Measurements from ENCODE around the gene EEA1. TPM values are rescaled to one million over a fixed set of nuclear protein-coding genes. Genes with fewer than 3 reads are reported as not detected.

EEA1 gene
- total and polyA plus RNA-seq, 11 donors, result 5.1 to 45.5 (median 28.5) TPM

GRCh38 chr12:92737855-92738850 lies 190.9 kb downstream of the EEA1 start:
- no peaks in the 10 kb centered on the region for H3K27me3 ChIP-seq
- H3K4me1 ChIP-seq, result peaks cover 0 to 20% (median 0%) of the 10 kb centered on the region in 12 donors
- intact Hi-C loops (cut with DNase I), result no loop called here
- no peaks in the 10 kb centered on the region for H3K9me3 ChIP-seq
- H3K36me3 ChIP-seq, result no peaks in the 10 kb centered on the region
- H3K27ac ChIP-seq, result no peak overlapping the region
- DNase-seq (no peak), ATAC-seq (no peak)
- H3K4me3 ChIP-seq, result no peak overlapping the region
- 86 to 91% (median 87%) methylated on average over 7 of the region's 7 CpGs for WGBS, 4 donors
- TF ChIP-seq POLR2A (IDR thresholded peaks at IDR 0.05), result no peak

- DNase-seq (no peak), ATAC-seq (no peak)
- Histone ChIP-seq H3K9me3 (no peaks in the 10 kb centered on the region), H3K27me3 (no peaks in the 10 kb centered on the region), H3K36me3 (no peaks in the 10 kb centered on the region), H3K4me3 (no peak overlapping the region), H3K4me1 (peaks cover 0 to 20% (median 0%) of the 10 kb centered on the region in 12 donors), H3K27ac (no peak overlapping the region)
- intact Hi-C loops (cut with DNase I), result no loop called here
- WGBS, 4 donors, result 69 to 78% (median 75%) methylated on average over 6 of the region's 6 CpGs
- TF ChIP-seq CTCF (IDR thresholded peaks at IDR 0.05) (no peak), POLR2A (IDR thresholded peaks at IDR 0.05) (no peak)
These were observed 192.5 kb downstream of the EEA1 start for GRCh38 chr12:92736605-92737004.

GRCh38 chr12:92735131-92735721 lies 193.9 kb downstream of the EEA1 start:
- H3K27me3 ChIP-seq, result no peaks in the 10 kb centered on the region
- peak; percentile 42 to 86 (median 80) for ATAC-seq
- H3K9me3 ChIP-seq, result no peaks in the 10 kb centered on the region
- no peaks in the 10 kb centered on the region for H3K36me3 ChIP-seq
- no peak overlapping the region for H3K4me3 ChIP-seq
- peak overlapping the region in 3 of 12 donors; percentile 43 to 72 (median 56) for H3K27ac ChIP-seq
- peak in 1 of 5 donors; percentile 19 for DNase-seq
- peaks cover 0 to 14% (median 0%) of the 10 kb centered on the region in 12 donors for H3K4me1 ChIP-seq
- intact Hi-C loops (cut with DNase I), result no loop called here
- 45 to 63% (median 53%) methylated on average over 3 of the region's 3 CpGs for WGBS, 4 donors
- TF ChIP-seq POLR2A (IDR thresholded peaks at IDR 0.05) (no peak), CTCF (IDR thresholded peaks at IDR 0.05) (peak in 1 of 12 donors; percentile 9)

GRCh38 chr12:92733661-92734060 lies 195.4 kb downstream of the EEA1 start:
- peaks cover 0 to 14% (median 0%) of the 10 kb centered on the region in 12 donors for H3K4me1 ChIP-seq
- no peaks in the 10 kb centered on the region for H3K27me3 ChIP-seq
- H3K4me3 ChIP-seq, result no peak overlapping the region
- intact Hi-C loops (cut with DNase I), result no loop called here
- no peak for TF ChIP-seq POLR2A (IDR thresholded peaks at IDR 0.05)
- no peak for TF ChIP-seq CTCF (IDR thresholded peaks at IDR 0.05)
- ATAC-seq (no peak), DNase-seq (no peak)
- WGBS, 4 donors, result 53 to 70% (median 56%) methylated on average over 3 of the region's 3 CpGs
- no peaks in the 10 kb centered on the region for H3K9me3 ChIP-seq
- H3K27ac ChIP-seq, result no peak overlapping the region
- H3K36me3 ChIP-seq, result no peaks in the 10 kb centered on the region
